GM12891 (cell line): Measurements from ENCODE around the gene NME3.
"Not testable (repeated sequence)": the region's sequence is repeated elsewhere in the genome, so short reads cannot be mapped to it uniquely, and the experiment has no call there.

Experiments used
- DNase-seq: peaks from one replicate; pipeline ENCODE4 v3.0.0; 2011; ENCODE audit warnings: low spot score; ENCODE audit not compliant: insufficient read length
- FAIRE-seq: peaks from 2 replicates; lab custom pipeline; 2011; peaks lifted over from hg19 to GRCh38; lab: Jason Lieb, UNC
- PAX5 ChIP-seq: IDR thresholded peaks from 2 replicates; pipeline ENCODE4 v1.6.1; 2011; ENCODE audit warnings: low read length, moderate library complexity, mild to moderate bottlenecking; ENCODE audit not compliant: insufficient read depth, severe bottlenecking
- POLR2A ChIP-seq: IDR thresholded peaks from 2 replicates; pipeline ENCODE4 v1.6.1; 2011; ENCODE audit warnings: low read depth, low read length, control low read depth
- POLR2AphosphoS5 ChIP-seq: IDR thresholded peaks from 2 replicates; pipeline ENCODE4 v1.6.1; 2011; ENCODE audit warnings: low read depth, low read length, control low read depth
- POU2F2 ChIP-seq: IDR thresholded peaks from 2 replicates; pipeline ENCODE4 v1.6.1; 2011; ENCODE audit warnings: low read depth, mild to moderate bottlenecking, control low read depth, low read length, moderate library complexity
- SPI1 ChIP-seq: IDR thresholded peaks from 2 replicates; pipeline ENCODE4 v1.6.1; 2011; ENCODE audit warnings: low read depth, low read length, control low read depth
- TAF1 ChIP-seq: IDR thresholded peaks from 2 replicates; pipeline ENCODE4 v1.6.1; 2011; ENCODE audit warnings: low read depth, low read length, control low read depth

The NME3 gene

GRCh38 chr16:1816396-1817275 is 45.3 kb upstream of the NME3 start:
- FAIRE-seq (no peak), DNase-seq (no peak)
- no peak for TF ChIP-seq POU2F2
- TF ChIP-seq TAF1 = no peak
- TF ChIP-seq POLR2AphosphoS5 = no peak
- TF ChIP-seq POLR2A = no peak
- no peak for TF ChIP-seq PAX5
- no peak for TF ChIP-seq SPI1

GRCh38 chr16:1815461-1815860 is 44.1 kb upstream of the NME3 start:
- DNase-seq (no peak), FAIRE-seq (no peak)
- no peak for TF ChIP-seq SPI1
- TF ChIP-seq POLR2A = no peak
- TF ChIP-seq POLR2AphosphoS5 = no peak
- TF ChIP-seq TAF1 = no peak
- TF ChIP-seq PAX5 = no peak
- TF ChIP-seq POU2F2 = no peak

- peak; percentile 63 for FAIRE-seq
- TF ChIP-seq POU2F2 = no peak
- TF ChIP-seq SPI1 = no peak
- TF ChIP-seq POLR2AphosphoS5 = no peak
- TF ChIP-seq TAF1 = no peak
- TF ChIP-seq POLR2A = no peak
- TF ChIP-seq PAX5 = no peak
- DNase-seq = no peak
These were observed 41.4 kb upstream of the NME3 start for GRCh38 chr16:1812732-1813163.

- no peak for DNase-seq
- no peak for FAIRE-seq
- TF ChIP-seq POLR2AphosphoS5 = no peak
- TF ChIP-seq TAF1 = no peak
- no peak for TF ChIP-seq SPI1
These were observed 39.2 kb upstream of the NME3 start for GRCh38 chr16:1810536-1810935.

GRCh38 chr16:1810106-1810505 is 38.8 kb upstream of the NME3 start:
- FAIRE-seq = no peak
- DNase-seq = no peak
- TF ChIP-seq SPI1 (no peak), POLR2A (no peak), POLR2AphosphoS5 (no peak), PAX5 (no peak), POU2F2 (no peak), TAF1 (no peak)

- TF ChIP-seq SPI1 = no peak
- no peak for TF ChIP-seq PAX5
- TF ChIP-seq POLR2AphosphoS5 = no peak
- no peak for TF ChIP-seq POLR2A
- FAIRE-seq (no peak), DNase-seq (no peak)
These were observed 38.0 kb upstream of the NME3 start for GRCh38 chr16:1809281-1809801.

GRCh38 chr16:1808691-1809090 is 37.3 kb upstream of the NME3 start:
- FAIRE-seq = no peak
- no peak for DNase-seq
- no peak for TF ChIP-seq TAF1
- no peak for TF ChIP-seq POLR2AphosphoS5
- TF ChIP-seq SPI1 = no peak
- no peak for TF ChIP-seq PAX5
- no peak for TF ChIP-seq POLR2A
- TF ChIP-seq POU2F2 = no peak

- FAIRE-seq (no peak), DNase-seq (no peak)
- TF ChIP-seq POU2F2 (no peak), POLR2AphosphoS5 (no peak), POLR2A (no peak), PAX5 (no peak), TAF1 (no peak), SPI1 (no peak)
These were observed 36.3 kb upstream of the NME3 start for GRCh38 chr16:1807626-1808025.

GRCh38 chr16:1800701-1801100 is 29.4 kb upstream of the NME3 start:
- FAIRE-seq (no peak), DNase-seq (no peak)
- TF ChIP-seq SPI1 (no peak), PAX5 (no peak), POU2F2 (no peak), POLR2A (no peak), TAF1 (no peak), POLR2AphosphoS5 (no peak)

- not testable (repeated sequence) for DNase-seq
These were observed 27.9 kb upstream of the NME3 start for GRCh38 chr16:1799263-1799662.

GRCh38 chr16:1794908-1795666 is 23.7 kb upstream of the NME3 start:
- DNase-seq = no peak
- TF ChIP-seq SPI1 (no peak), TAF1 (no peak), POLR2AphosphoS5 (no peak), POLR2A (no peak), POU2F2 (no peak)
- no peak for FAIRE-seq

More at GRCh38 chr16:1799263-1799662, 27.9 kb upstream of the NME3 start:
- not testable (repeated sequence) for FAIRE-seq
